Hematopoietic multipotent progenitor cell treated with erythropoietin and hydrocortisone succinate and interleukin-3 and kit ligand, for 4 days (in vitro differentiated cells): ENCODE results near the gene PITHD1.
"Not testable (repeated sequence)": the region's sequence is repeated elsewhere in the genome, so short reads cannot be mapped to it uniquely, and the experiment has no call there.

Experiments
- DNase-seq: peaks from one replicate; pipeline ENCODE4 v3.0.0-alpha.2; 2015

The PITHD1 gene

GRCh38 chr1:23777979-23778814 lies at the start of gene PITHD1:
Gene PITHD1 (plus strand): TSS chr1:23778418. CDS start chr1:23778516, 98 bp downstream.
- peak; percentile 98 for DNase-seq

GRCh38 chr1:23732363-23733224 lies 45.6 kb upstream of the PITHD1 start:
- no peak for DNase-seq

GRCh38 chr1:23733281-23733680 lies 44.9 kb upstream of the PITHD1 start:
- DNase-seq, result not testable (repeated sequence)

- no peak for DNase-seq
These were observed 41.6 kb upstream of the PITHD1 start for GRCh38 chr1:23736437-23737134.

- DNase-seq, result no peak
These were observed 36.6 kb upstream of the PITHD1 start for GRCh38 chr1:23741609-23742008.

- no peak for DNase-seq
These were observed 35.4 kb upstream of the PITHD1 start for GRCh38 chr1:23742670-23743286.

GRCh38 chr1:23743287-23744152 lies 34.7 kb upstream of the PITHD1 start, which contains the start of gene ELOA:
Gene ELOA (plus strand): TSS chr1:23743471. CDS start chr1:23743504, 33 bp downstream.
- DNase-seq, result peak; percentile 93

GRCh38 chr1:23745515-23745914 lies 32.7 kb upstream of the PITHD1 start:
- DNase-seq, result peak; percentile 80

GRCh38 chr1:23748016-23748415 lies 30.2 kb upstream of the PITHD1 start:
- DNase-seq, result no peak

- DNase-seq, result peak; percentile 86
These were observed 27.0 kb upstream of the PITHD1 start for GRCh38 chr1:23751050-23751814.

- no peak for DNase-seq
These were observed 26.4 kb upstream of the PITHD1 start for GRCh38 chr1:23751815-23752200.

- no peak for DNase-seq
These were observed 25.3 kb upstream of the PITHD1 start for GRCh38 chr1:23752909-23753308.

- no peak for DNase-seq
These were observed 21.5 kb upstream of the PITHD1 start for GRCh38 chr1:23756676-23757075.

GRCh38 chr1:23757812-23758211 lies 20.4 kb upstream of the PITHD1 start:
- no peak for DNase-seq

- no peak for DNase-seq
These were observed 18.9 kb upstream of the PITHD1 start for GRCh38 chr1:23759277-23759676.

- no peak for DNase-seq
These were observed 15.1 kb upstream of the PITHD1 start for GRCh38 chr1:23763041-23763577.

GRCh38 chr1:23768733-23769132 lies 9.5 kb upstream of the PITHD1 start:
- no peak for DNase-seq

GRCh38 chr1:23772049-23772853 lies 6.0 kb upstream of the PITHD1 start:
- peak; percentile 94 for DNase-seq

- DNase-seq, result no peak
These were observed 5.4 kb upstream of the PITHD1 start for GRCh38 chr1:23772854-23773242.
